Adipocyte (in vitro differentiated cells): ENCODE results near the gene OSBPL2.

Experiments
- DNase-seq: peaks from one replicate; pipeline ENCODE4 v3.0.0-alpha.2; 2015; ENCODE audit warnings: low read depth
- H3K27me3 ChIP-seq: replicated peaks from 2 replicates; pipeline ENCODE4 v1.7.0; 2013; ENCODE audit warnings: mild to moderate bottlenecking, low read length, moderate library complexity; ENCODE audit not compliant: control insufficient read depth, insufficient read depth
- H3K36me3 ChIP-seq: 2 replicates; pipeline ENCODE4 v1.7.0; 2013; ENCODE audit warnings: low read length, mild to moderate bottlenecking, moderate library complexity; ENCODE audit not compliant: control insufficient read depth, insufficient read depth, severe bottlenecking
- H3K4me1 ChIP-seq: 2 replicates; pipeline ENCODE4 v1.7.0; 2013; ENCODE audit warnings: mild to moderate bottlenecking, low read length, moderate library complexity; ENCODE audit not compliant: control insufficient read depth, insufficient read depth
- H3K4me3 ChIP-seq: 2 replicates; pipeline ENCODE4 v1.7.0; 2013; ENCODE audit warnings: mild to moderate bottlenecking, low read length, moderate library complexity
- H3K9ac ChIP-seq: 2 replicates; pipeline ENCODE4 v1.7.0; 2013; ENCODE audit warnings: mild to moderate bottlenecking, low read length, moderate library complexity
- H3K9me3 ChIP-seq: 2 replicates; pipeline ENCODE4 v1.7.0; 2013; ENCODE audit warnings: mild to moderate bottlenecking, low read length, moderate library complexity; ENCODE audit not compliant: control insufficient read depth

Gene OSBPL2

GRCh38 chr20:62281161-62281933 lies 43.0 kb downstream of the OSBPL2 start:
- Histone ChIP-seq H3K9ac (no peak overlapping the region), H3K4me3 (no peak overlapping the region), H3K36me3 (peaks cover 67% of the 10 kb centered on the region), H3K4me1 (peaks cover 16% of the 10 kb centered on the region), H3K27me3 (no peaks in the 10 kb centered on the region), H3K9me3 (no peaks in the 10 kb centered on the region)
- no peak for DNase-seq

DNA sequence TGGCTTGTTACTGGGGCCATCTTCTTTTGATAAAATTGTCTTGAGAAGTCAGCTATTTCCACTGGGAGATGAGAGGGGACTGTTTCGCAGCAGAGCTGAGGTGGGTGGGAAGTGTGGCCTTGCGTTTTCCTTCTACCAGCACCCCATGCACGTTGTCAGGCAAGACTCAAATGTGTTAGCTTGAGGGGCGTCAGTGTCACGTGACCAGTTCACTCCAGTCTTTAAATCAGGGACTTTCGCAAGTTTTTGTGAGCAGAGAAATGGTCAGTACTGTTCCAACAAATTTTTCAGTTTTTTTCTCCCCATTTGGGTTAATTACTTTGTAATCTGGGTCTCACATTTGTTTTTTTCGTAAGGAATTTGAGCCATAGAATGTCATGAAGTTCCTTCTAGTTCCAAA lies 43.8 kb downstream of the OSBPL2 start:
- Histone ChIP-seq H3K4me1 (peaks cover 16% of the 10 kb centered on the region), H3K36me3 (peaks cover 72% of the 10 kb centered on the region), H3K9ac (no peak overlapping the region), H3K4me3 (no peak overlapping the region), H3K27me3 (no peaks in the 10 kb centered on the region), H3K9me3 (no peaks in the 10 kb centered on the region)
- DNase-seq, result no peak

DNA sequence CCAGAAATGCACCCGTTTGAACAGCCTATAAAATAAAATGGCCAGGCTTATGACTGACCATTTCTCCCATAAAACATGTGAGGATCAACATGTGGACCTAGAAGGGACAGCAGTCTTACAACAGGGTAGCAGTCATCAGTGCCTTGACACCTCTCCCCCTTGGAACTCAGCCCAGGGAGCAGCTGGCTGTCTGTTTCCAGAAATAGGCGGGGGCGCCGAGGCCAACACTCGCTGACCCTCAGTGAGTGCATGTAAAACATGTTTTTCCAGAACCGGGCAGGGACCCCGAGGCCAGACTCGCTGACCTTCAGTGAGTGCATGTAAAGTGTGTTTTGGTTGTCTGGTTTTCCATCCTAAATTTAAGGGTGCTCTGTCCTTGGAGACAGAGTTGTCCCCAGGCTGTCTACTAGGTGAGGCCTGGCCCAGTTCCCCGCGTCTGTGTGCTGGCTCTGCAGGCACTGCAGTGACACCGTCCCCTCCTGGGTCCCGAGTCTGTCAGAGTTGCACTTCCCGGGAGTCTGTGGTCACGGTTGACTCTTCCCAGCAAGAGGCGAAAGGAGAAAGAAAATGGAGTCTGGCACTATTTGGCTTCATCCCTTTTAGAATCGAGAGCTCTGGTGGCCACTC lies 44.7 kb downstream of the OSBPL2 start:
- H3K9ac ChIP-seq, result no peak overlapping the region
- no peaks in the 10 kb centered on the region for H3K9me3 ChIP-seq
- H3K27me3 ChIP-seq, result no peaks in the 10 kb centered on the region
- peaks cover 76% of the 10 kb centered on the region for H3K36me3 ChIP-seq
- peaks cover 16% of the 10 kb centered on the region for H3K4me1 ChIP-seq
- H3K4me3 ChIP-seq, result no peak overlapping the region
- DNase-seq, result no peak

GRCh38 chr20:62284448-62284847 lies 46.1 kb downstream of the OSBPL2 start:
- DNase-seq, result no peak
- Histone ChIP-seq H3K36me3 (peaks cover 75% of the 10 kb centered on the region), H3K27me3 (no peaks in the 10 kb centered on the region), H3K9me3 (no peaks in the 10 kb centered on the region), H3K9ac (no peak overlapping the region), H3K4me1 (peaks cover 16% of the 10 kb centered on the region), H3K4me3 (no peak overlapping the region)

- Histone ChIP-seq H3K36me3 (peaks cover 75% of the 10 kb centered on the region), H3K9me3 (no peaks in the 10 kb centered on the region), H3K9ac (no peak overlapping the region), H3K4me3 (no peak overlapping the region), H3K4me1 (peaks cover 16% of the 10 kb centered on the region), H3K27me3 (no peaks in the 10 kb centered on the region)
- no peak for DNase-seq
Observed at GRCh38 chr20:62285151-62285550, 46.8 kb downstream of the OSBPL2 start.

DNA sequence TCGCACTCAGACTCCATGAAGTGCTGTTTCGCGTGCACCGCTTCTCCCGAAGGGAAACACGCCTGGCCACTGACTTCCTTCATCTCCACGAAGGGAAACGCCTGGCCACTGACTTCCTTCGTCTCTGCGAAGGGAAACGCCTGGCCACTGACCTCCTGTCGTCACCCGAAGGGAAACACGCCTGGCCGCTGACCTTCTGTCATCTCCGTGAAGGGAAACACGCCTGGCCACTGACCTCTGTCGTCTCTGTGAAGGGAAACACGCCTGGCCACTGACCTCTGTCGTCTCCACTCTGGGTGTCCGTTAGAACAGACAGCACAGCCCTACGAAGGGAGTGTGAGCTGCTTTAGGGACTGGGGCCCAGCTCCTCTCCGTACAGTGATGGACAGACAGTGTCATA lies 47.4 kb downstream of the OSBPL2 start:
- Histone ChIP-seq H3K27me3 (no peaks in the 10 kb centered on the region), H3K9me3 (no peaks in the 10 kb centered on the region), H3K4me3 (no peak overlapping the region), H3K4me1 (peaks cover 16% of the 10 kb centered on the region), H3K36me3 (peaks cover 70% of the 10 kb centered on the region), H3K9ac (no peak overlapping the region)
- DNase-seq, result no peak

DNA sequence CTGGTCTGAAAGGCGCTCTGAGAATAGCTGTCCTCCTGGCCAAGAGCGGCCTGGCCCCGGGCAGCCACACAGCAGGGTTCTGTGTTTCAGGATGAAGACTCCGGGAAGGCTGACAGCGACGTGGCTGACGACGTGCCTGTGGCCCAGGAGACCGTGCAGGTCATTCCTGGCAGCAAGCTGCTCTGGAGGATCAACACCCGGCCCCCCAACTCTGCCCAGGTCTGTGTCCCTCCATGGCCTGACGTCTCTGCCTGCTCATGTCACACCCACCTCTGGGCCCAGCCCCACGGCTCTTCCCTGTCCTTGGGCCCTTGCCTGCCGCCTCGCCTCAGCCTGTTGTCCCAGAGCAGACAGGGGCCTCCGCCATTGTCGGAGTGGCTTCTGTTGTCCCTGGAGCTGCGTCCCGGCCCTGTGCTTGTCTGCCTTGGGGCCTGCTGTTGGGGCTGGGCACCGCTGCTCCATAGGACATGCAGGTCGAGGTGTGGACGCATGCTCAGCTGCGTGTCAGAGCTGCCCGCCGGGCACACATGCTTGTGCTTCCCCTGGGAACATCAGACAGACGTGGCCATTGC lies 48.3 kb downstream of the OSBPL2 start:
- DNase-seq, result no peak
- peaks cover 69% of the 10 kb centered on the region for H3K36me3 ChIP-seq

DNA sequence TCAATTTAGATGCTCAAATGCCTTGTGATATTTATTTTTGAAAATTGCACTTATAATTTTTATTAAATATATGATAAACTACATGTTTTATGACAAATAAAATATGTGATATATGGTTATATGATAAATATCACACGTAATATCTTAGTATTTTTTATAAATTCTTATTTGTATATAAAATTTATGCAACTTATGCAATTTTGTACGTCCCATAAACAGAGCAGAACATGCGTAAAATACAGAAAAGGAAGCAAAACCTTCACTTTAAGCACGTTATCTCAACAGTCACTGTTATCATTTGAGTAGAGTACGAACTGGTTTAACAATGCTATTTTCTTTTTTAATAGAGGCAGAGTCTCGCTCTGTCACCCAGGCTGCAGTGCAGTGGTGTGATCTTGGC lies 48.8 kb downstream of the OSBPL2 start:
- no peaks in the 10 kb centered on the region for H3K27me3 ChIP-seq
- H3K9me3 ChIP-seq, result no peaks in the 10 kb centered on the region
- H3K4me1 ChIP-seq, result peaks cover 12% of the 10 kb centered on the region
- peaks cover 67% of the 10 kb centered on the region for H3K36me3 ChIP-seq
- DNase-seq, result no peak
- H3K9ac ChIP-seq, result no peak overlapping the region
- H3K4me3 ChIP-seq, result no peak overlapping the region

More for the DNA sequence above, 48.3 kb downstream of the OSBPL2 start:
- Histone ChIP-seq H3K27me3 (no peaks in the 10 kb centered on the region), H3K9ac (no peak overlapping the region), H3K4me3 (no peak overlapping the region), H3K9me3 (no peaks in the 10 kb centered on the region), H3K4me1 (peaks cover 16% of the 10 kb centered on the region)

- Histone ChIP-seq H3K27me3 (no peaks in the 10 kb centered on the region), H3K4me3 (no peak overlapping the region), H3K9me3 (no peaks in the 10 kb centered on the region), H3K4me1 (peaks cover 3% of the 10 kb centered on the region), H3K9ac (no peak overlapping the region), H3K36me3 (peaks cover 68% of the 10 kb centered on the region)
- no peak for DNase-seq
Observed at GRCh38 chr20:62287759-62288534, 49.6 kb downstream of the OSBPL2 start.

DNA sequence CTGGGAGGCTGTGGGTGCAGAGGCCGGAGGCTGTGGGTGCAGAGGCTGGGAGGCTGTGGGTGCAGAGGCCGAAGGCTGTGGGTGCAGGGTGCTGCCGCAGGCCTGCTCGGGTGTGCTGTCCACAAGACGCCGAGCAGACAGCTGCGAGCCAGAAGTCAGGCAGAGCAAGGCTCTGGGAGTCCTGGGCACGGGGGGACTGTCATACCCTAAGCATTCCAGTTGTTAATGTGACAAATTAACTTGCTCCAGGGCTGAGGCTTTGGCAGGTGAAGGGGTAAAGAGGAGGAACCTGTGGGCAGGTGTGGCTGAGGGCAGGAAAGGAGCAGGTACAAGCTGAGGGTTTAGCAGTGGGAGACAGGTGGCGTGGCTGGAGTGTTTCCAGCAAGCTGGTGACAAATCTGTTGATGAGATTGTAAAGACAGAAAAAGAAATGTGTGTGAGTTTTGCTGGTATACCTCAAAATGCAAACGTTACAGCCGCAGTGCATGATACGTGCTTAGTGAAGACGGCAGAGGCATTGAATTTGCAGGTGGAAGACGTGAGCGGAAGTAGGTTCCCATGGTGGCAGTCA lies 50.3 kb downstream of the OSBPL2 start:
- no peak for DNase-seq
- peaks cover 65% of the 10 kb centered on the region for H3K36me3 ChIP-seq

DNA sequence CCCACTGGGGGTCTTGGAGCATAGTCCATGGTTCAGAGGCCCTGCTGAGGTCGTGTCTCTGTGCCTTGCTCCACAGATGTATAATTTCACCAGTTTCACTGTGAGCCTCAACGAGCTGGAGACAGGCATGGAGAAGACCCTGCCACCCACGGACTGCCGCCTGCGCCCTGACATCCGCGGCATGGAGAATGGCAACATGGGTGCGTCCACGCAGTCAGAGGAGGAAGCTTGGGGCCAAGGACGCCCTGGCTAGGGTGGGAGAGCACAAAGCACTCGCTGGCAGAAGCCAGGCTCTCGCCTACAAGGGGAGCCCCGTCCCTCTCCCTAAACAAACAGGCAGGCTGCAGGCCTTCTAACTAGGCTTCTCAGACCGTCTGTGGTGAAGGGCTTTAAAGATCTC lies 50.8 kb downstream of the OSBPL2 start:
- no peak overlapping the region for H3K9ac ChIP-seq
- H3K9me3 ChIP-seq, result no peaks in the 10 kb centered on the region
- H3K27me3 ChIP-seq, result no peaks in the 10 kb centered on the region
- peaks cover 65% of the 10 kb centered on the region for H3K36me3 ChIP-seq
- DNase-seq, result no peak
- H3K4me1 ChIP-seq, result no peaks in the 10 kb centered on the region
- no peak overlapping the region for H3K4me3 ChIP-seq

More for the DNA sequence above, 50.3 kb downstream of the OSBPL2 start:
- no peaks in the 10 kb centered on the region for H3K4me1 ChIP-seq
- H3K4me3 ChIP-seq, result no peak overlapping the region
- H3K9me3 ChIP-seq, result no peaks in the 10 kb centered on the region
- H3K27me3 ChIP-seq, result no peaks in the 10 kb centered on the region
- no peak overlapping the region for H3K9ac ChIP-seq
